Stomach (tissue), 9 donors: ENCODE measurements around the gene TENM4. TPM values are rescaled to one million over a fixed set of nuclear protein-coding genes. Genes with fewer than 3 reads are reported as not detected.

Experiments used
- DNase-seq, 2 donors: peaks; one replicate each; pipeline versions ENCODE4 v3.0.0 to v3.0.0-alpha.2; 2013 to 2019
- H3K27ac ChIP-seq, 5 donors: fragments of 200-600 bp in 4 of 5; sonication (generic) in 4 of 5; one replicate each; pipeline ENCODE4 v1.5.1; 2013 to 2019; ENCODE audit warnings: mild to moderate bottlenecking in 1 of 5, moderate library complexity in 1 of 5
- H3K27me3 ChIP-seq, 3 donors: fragments of 200-600 bp; sonication (generic); one replicate each; pipeline ENCODE4 v1.5.1; 2017 to 2019; ENCODE audit warnings: mixed run types in 1 of 3
- H3K36me3 ChIP-seq, 4 donors: fragments of 200-600 bp; sonication (generic); 1 replicate in 3 of 4; 2 replicates in 1 of 4; pipeline ENCODE4 v1.5.1; 2016 to 2019
- H3K4me1 ChIP-seq, 4 donors: fragments of 200-600 bp; sonication (generic); one replicate each; pipeline ENCODE4 v1.5.1; 2016 to 2019
- H3K4me3 ChIP-seq, 4 donors: fragments of 200-600 bp; sonication (generic) in 3 of 4; one replicate each; pipeline ENCODE4 v1.5.1; 2016 to 2019; ENCODE audit warnings: mild to moderate bottlenecking in 1 of 4
- H3K9me3 ChIP-seq, 4 donors: fragments of 200-600 bp; sonication (generic); one replicate each; pipeline ENCODE4 v1.5.1; 2016 to 2019
- CTCF ChIP-seq, 7 experiments: fragments of 450-650 bp in 4 of 7; fragments of 200-600 bp in 3 of 7; sonication (generic) in 3 of 7; IDR thresholded peaks; one replicate each; pipeline ENCODE4 v1.5.1; 2016 to 2019; ENCODE audit warnings: antibody characterized with exemption in 7 of 7, control low read depth in 2 of 7, mild to moderate bottlenecking in 1 of 7
- EP300 ChIP-seq: sonication (generic); formaldehyde crosslinking; IDR thresholded peaks from one replicate; pipeline ENCODE4 v1.6.1; 2017; ENCODE audit warnings: antibody characterized with exemption
- POLR2A ChIP-seq, 4 donors: fragments of 450-650 bp; IDR thresholded peaks; one replicate each; pipeline ENCODE4 v1.6.1; 2016; ENCODE audit warnings: antibody characterized with exemption in 4 of 4, control low read depth in 2 of 4, mild to moderate bottlenecking in 1 of 4, moderate library complexity in 1 of 4
- POLR2AphosphoS5 ChIP-seq, 3 donors: sonication (generic); formaldehyde crosslinking; IDR thresholded peaks; one replicate each; pipeline ENCODE4 v1.6.1; 2016; ENCODE audit warnings: antibody characterized with exemption in 3 of 3
- WGBS, 5 donors: extraction: QIAGEN DNeasy Blood & Tissue Kit in 3 of 5; methylation state at CpG; one replicate each; pipeline versions ENCODE4 v1.1.5 to v1.1.7; 2013 to 2018; 5-methylcytosine and 5-hydroxymethylcytosine counted together
- intact Hi-C: fragments of 100-400 bp; cut with DNase I; formaldehyde crosslinking; loops from one replicate; pipeline ENCODE4 v1.15.1; 2023; ENCODE audit warnings: low total_unique reads
- polyA plus RNA-seq, 3 donors: library from polyadenylated mRNA; stranded (reverse); fragments of 200-250 nt; gene quantifications; one replicate each; pipeline ENCODE4 v1.2.3, GENCODE V29; 2013
- total RNA-seq, 5 donors: library from RNA; depleted of rRNA; stranded (reverse); fragments of >200 nt; gene quantifications; one replicate each; pipeline versions ENCODE4 v1.1.0 to v1.2.3, GENCODE V29; 2014 to 2016
- donor health status: healthy with polysubstance abuse.
- donor health status: Bipolar disorder and iron deficiency.
- donor health status: healthy.

The TENM4 gene
- total and polyA plus RNA-seq, 8 donors: 0.06 to 13.2 (median 0.87) TPM; not detected in 1

- peak; percentile 31 to 77 for DNase-seq
- intact Hi-C loops: no loop called here
- Histone ChIP-seq H3K36me3 (no peaks in the 10 kb centered on the region), H3K27ac (no peak overlapping the region), H3K27me3 (peaks cover 0 to 6% (median 0%) of the 10 kb centered on the region in 3 donors), H3K9me3 (no peaks in the 10 kb centered on the region), H3K4me3 (no peak overlapping the region), H3K4me1 (no peaks in the 10 kb centered on the region)
- TF ChIP-seq POLR2AphosphoS5 (IDR thresholded peaks at IDR 0.05): no peak
- peak in 4 of 7 experiments; percentile 15 to 26 (median 23) for TF ChIP-seq CTCF (IDR thresholded peaks at IDR 0.05)
- no peak for TF ChIP-seq POLR2A (IDR thresholded peaks at IDR 0.05)
- no peak for TF ChIP-seq EP300
- WGBS, 5 donors: 48 to 68% (median 52%) methylated on average over 8 of the region's 8 CpGs
These were observed 725.1 kb downstream of the TENM4 start for GRCh38 chr11:78715639-78716311.

GRCh38 chr11:78714539-78714938, 726.3 kb downstream of the TENM4 start:
- 47 to 71% (median 53%) methylated on average over 3 of the region's 3 CpGs for WGBS, 5 donors
- H3K27me3 ChIP-seq: peaks cover 0 to 6% (median 0%) of the 10 kb centered on the region in 3 donors
- no peak overlapping the region for H3K4me3 ChIP-seq
- H3K4me1 ChIP-seq: no peaks in the 10 kb centered on the region
- no peaks in the 10 kb centered on the region for H3K36me3 ChIP-seq
- no peak for TF ChIP-seq EP300
- no peak for TF ChIP-seq CTCF (IDR thresholded peaks at IDR 0.05)
- no peak for TF ChIP-seq POLR2AphosphoS5 (IDR thresholded peaks at IDR 0.05)
- TF ChIP-seq POLR2A (IDR thresholded peaks at IDR 0.05): no peak
- no peak overlapping the region for H3K27ac ChIP-seq
- intact Hi-C loops: no loop called here
- H3K9me3 ChIP-seq: no peaks in the 10 kb centered on the region
- no peak for DNase-seq

- no peak overlapping the region for H3K4me3 ChIP-seq
- no peak overlapping the region for H3K27ac ChIP-seq
- H3K9me3 ChIP-seq: no peaks in the 10 kb centered on the region
- WGBS, 5 donors: 86 to 97% (median 93%) methylated on average over 3 of the region's 3 CpGs
- intact Hi-C loops: no loop called here
- no peaks in the 10 kb centered on the region for H3K36me3 ChIP-seq
- no peak for DNase-seq
- peaks cover 0 to 6% (median 0%) of the 10 kb centered on the region in 3 donors for H3K27me3 ChIP-seq
- no peaks in the 10 kb centered on the region for H3K4me1 ChIP-seq
- TF ChIP-seq POLR2A (IDR thresholded peaks at IDR 0.05) (no peak), POLR2AphosphoS5 (IDR thresholded peaks at IDR 0.05) (no peak), CTCF (IDR thresholded peaks at IDR 0.05) (no peak), EP300 (no peak)
These were observed 729.1 kb downstream of the TENM4 start for GRCh38 chr11:78711735-78712134.

- TF ChIP-seq POLR2AphosphoS5 (IDR thresholded peaks at IDR 0.05): no peak
- TF ChIP-seq CTCF (IDR thresholded peaks at IDR 0.05): no peak
- no peak for TF ChIP-seq POLR2A (IDR thresholded peaks at IDR 0.05)
- TF ChIP-seq EP300: no peak
- intact Hi-C loops: no loop called here
- Histone ChIP-seq H3K4me3 (no peak overlapping the region), H3K27ac (no peak overlapping the region), H3K27me3 (peaks cover 0 to 6% (median 0%) of the 10 kb centered on the region in 3 donors), H3K4me1 (no peaks in the 10 kb centered on the region), H3K9me3 (no peaks in the 10 kb centered on the region), H3K36me3 (no peaks in the 10 kb centered on the region)
- no peak for DNase-seq
- WGBS, 5 donors: 77 to 86% (median 82%) methylated on average over 4 of the region's 4 CpGs
These were observed 730.4 kb downstream of the TENM4 start for GRCh38 chr11:78710417-78710816.
